GM12892 (cell line): Measurements from ENCODE around the gene MAP1LC3B2.

Experiments used
- POLR2A ChIP-seq: IDR thresholded peaks from 2 replicates; pipeline ENCODE4 v1.6.1; 2011; ENCODE audit warnings: low read depth, low read length, control low read depth
- POLR2AphosphoS5 ChIP-seq: IDR thresholded peaks from 2 replicates; pipeline ENCODE4 v1.6.1; 2011; ENCODE audit warnings: low read depth, low read length, control low read depth
- TAF1 ChIP-seq: IDR thresholded peaks from 2 replicates; pipeline ENCODE4 v1.6.1; 2011; ENCODE audit warnings: low read depth, mild to moderate bottlenecking, control low read depth, low read length, borderline replicate concordance

- TF ChIP-seq POLR2A (no peak), POLR2AphosphoS5 (no peak), TAF1 (no peak)
Measured at GRCh38 chr12:116525418-116526001, 33.7 kb upstream of the MAP1LC3B2 start.
